Esophagus muscularis mucosa (tissue), 3 donors: ENCODE data around the gene CSNK1G1.

Experiments
- POLR2A ChIP-seq: fragments of 450-650 bp; IDR thresholded peaks from one replicate; pipeline ENCODE4 v1.6.1; 2017; ENCODE audit warnings: antibody characterized with exemption, moderate library complexity, mild to moderate bottlenecking, low read depth
- TF ChIP-seq, protein P1 (sequence below), 3 experiments: fragments of 200-600 bp in 2 of 3; fragments of 450-650 bp in 1 of 3; sonication (generic) in 2 of 3; IDR thresholded peaks; one replicate each; pipeline ENCODE4 v1.5.1; 2017 to 2019; ENCODE audit warnings: antibody characterized with exemption in 3 of 3, mild to moderate bottlenecking in 2 of 3, moderate library complexity in 1 of 3

DNA sequence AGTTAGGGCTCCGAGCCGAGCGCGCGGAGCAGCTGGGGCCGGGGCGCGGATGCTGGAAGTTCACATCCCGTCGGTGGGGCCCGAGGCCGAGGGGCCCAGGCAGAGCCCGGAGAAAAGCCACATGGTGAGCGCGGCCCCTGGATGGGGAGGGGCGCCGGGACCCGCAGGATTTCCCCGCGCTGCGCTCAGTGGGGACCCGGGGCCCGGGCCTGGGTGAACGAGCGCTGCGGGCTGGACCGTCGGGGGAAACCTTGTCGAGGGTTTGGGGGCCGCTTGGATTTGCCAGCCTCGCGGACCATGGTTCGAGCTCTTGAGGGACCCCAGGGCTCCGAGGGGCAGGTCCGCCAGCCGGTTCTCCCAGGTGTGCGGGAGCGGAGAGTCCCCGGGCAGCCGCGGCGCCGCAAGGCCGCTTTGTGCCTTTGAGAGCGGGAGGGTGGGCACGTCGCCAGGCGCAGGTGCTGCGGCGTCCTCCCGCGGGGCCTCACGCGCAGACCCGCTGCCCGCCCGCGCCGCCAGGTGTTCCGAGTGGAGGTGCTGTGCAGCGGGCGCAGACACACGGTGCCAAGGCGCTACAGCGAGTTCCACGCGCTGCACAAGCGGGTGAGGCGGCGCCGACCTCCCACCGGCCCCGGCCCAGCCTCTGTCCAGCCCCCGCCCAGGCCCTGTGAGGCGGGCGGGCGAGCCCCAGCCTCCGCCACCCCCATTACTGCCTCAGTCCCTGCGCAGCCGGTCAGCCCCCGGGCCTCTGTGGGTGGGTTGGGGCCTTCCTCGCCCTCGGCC is 204.1 kb downstream of the CSNK1G1 start, which contains the start of gene SNX22:
- TF ChIP-seq, protein P1, sequence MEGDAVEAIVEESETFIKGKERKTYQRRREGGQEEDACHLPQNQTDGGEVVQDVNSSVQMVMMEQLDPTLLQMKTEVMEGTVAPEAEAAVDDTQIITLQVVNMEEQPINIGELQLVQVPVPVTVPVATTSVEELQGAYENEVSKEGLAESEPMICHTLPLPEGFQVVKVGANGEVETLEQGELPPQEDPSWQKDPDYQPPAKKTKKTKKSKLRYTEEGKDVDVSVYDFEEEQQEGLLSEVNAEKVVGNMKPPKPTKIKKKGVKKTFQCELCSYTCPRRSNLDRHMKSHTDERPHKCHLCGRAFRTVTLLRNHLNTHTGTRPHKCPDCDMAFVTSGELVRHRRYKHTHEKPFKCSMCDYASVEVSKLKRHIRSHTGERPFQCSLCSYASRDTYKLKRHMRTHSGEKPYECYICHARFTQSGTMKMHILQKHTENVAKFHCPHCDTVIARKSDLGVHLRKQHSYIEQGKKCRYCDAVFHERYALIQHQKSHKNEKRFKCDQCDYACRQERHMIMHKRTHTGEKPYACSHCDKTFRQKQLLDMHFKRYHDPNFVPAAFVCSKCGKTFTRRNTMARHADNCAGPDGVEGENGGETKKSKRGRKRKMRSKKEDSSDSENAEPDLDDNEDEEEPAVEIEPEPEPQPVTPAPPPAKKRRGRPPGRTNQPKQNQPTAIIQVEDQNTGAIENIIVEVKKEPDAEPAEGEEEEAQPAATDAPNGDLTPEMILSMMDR (IDR thresholded peaks at IDR 0.05), result no peak
- no peak for TF ChIP-seq POLR2A
